Keratinocyte (primary cell): ENCODE results near the gene MICAL2. TPM values are rescaled to one million over a fixed set of nuclear protein-coding genes. Genes with fewer than 3 reads are reported as not detected.

Experiments
- DNase-seq: peaks from one replicate; pipeline ENCODE4 v3.0.0-alpha.2; 2011; ENCODE audit warnings: low read depth, missing footprints, low spot score
- FAIRE-seq: peaks from 2 replicates; lab custom pipeline; 2011; peaks lifted over from hg19 to GRCh38; lab: Jason Lieb, UNC
- H2AFZ ChIP-seq: 2 replicates; pipeline ENCODE4 v1.6.0; 2012; ENCODE audit warnings: low read length, control low read depth, inconsistent platforms; ENCODE audit not compliant: control insufficient read depth
- H3K27ac ChIP-seq: 2 replicates; pipeline ENCODE4 v1.5.1; 2011; ENCODE audit warnings: low read length; ENCODE audit not compliant: control insufficient read depth, insufficient read depth
- H3K27me3 ChIP-seq: 3 replicates; pipeline ENCODE4 v1.6.0; 2011; ENCODE audit warnings: low read length; ENCODE audit not compliant: control insufficient read depth, insufficient read depth; ENCODE audit errors: extremely low read depth
- H3K36me3 ChIP-seq, 2 experiments: 2 replicates in 1 of 2; 3 replicates in 1 of 2; pipeline ENCODE4 v1.5.1; 2011; ENCODE audit warnings: low read length in 2 of 2, mild to moderate bottlenecking in 1 of 2; ENCODE audit not compliant: control insufficient read depth in 2 of 2, insufficient read depth in 2 of 2; ENCODE audit errors: extremely low read depth in 1 of 2
- H3K4me1 ChIP-seq: 3 replicates; pipeline ENCODE4 v1.5.1; 2011; ENCODE audit warnings: low read length; ENCODE audit not compliant: control insufficient read depth, insufficient read depth; ENCODE audit errors: extremely low read depth
- H3K4me2 ChIP-seq: 3 replicates; pipeline ENCODE4 v1.6.0; 2011; ENCODE audit warnings: low read depth, low read length; ENCODE audit not compliant: control insufficient read depth, insufficient read depth; ENCODE audit errors: extremely low read depth
- H3K4me3 ChIP-seq, 3 experiments: fragments of 200-600 bp in 1 of 3; sonication (generic) in 1 of 3; 2 replicates in 2 of 3; 3 replicates in 1 of 3; pipeline ENCODE4 v1.5.1; 2011 to 2016; ENCODE audit warnings: low read length in 3 of 3, mild to moderate bottlenecking in 3 of 3, control low read depth in 2 of 3, inconsistent platforms in 1 of 3, low read depth in 1 of 3, mixed read lengths in 1 of 3, mixed run types in 1 of 3, moderate library complexity in 1 of 3; ENCODE audit not compliant: control insufficient read depth in 2 of 3, insufficient read depth in 2 of 3; ENCODE audit errors: extremely low read depth in 1 of 3
- H3K79me2 ChIP-seq: 2 replicates; pipeline ENCODE4 v1.6.0; 2012; ENCODE audit warnings: low read length; ENCODE audit not compliant: control insufficient read depth, insufficient read depth
- H3K9ac ChIP-seq: 3 replicates; pipeline ENCODE4 v1.6.0; 2011; ENCODE audit warnings: low read length; ENCODE audit not compliant: control insufficient read depth, insufficient read depth; ENCODE audit errors: extremely low read depth
- H3K9me1 ChIP-seq: 3 replicates; pipeline ENCODE4 v1.6.0; 2011; ENCODE audit warnings: low read length; ENCODE audit not compliant: control insufficient read depth, insufficient read depth; ENCODE audit errors: extremely low read depth
- H3K9me3 ChIP-seq: 2 replicates; pipeline ENCODE4 v1.5.1; 2012; ENCODE audit warnings: low read depth, low read length; ENCODE audit not compliant: control insufficient read depth
- H4K20me1 ChIP-seq: 3 replicates; pipeline ENCODE4 v1.6.0; 2011; ENCODE audit warnings: low read length; ENCODE audit not compliant: control insufficient read depth, insufficient read depth; ENCODE audit errors: extremely low read depth
- CTCF ChIP-seq, 3 experiments: IDR thresholded peaks in 1 of 3; conservative IDR thresholded peaks in 1 of 3; optimal IDR thresholded peaks in 1 of 3; 2 replicates in 2 of 3; 3 replicates in 1 of 3; pipeline versions ENCODE3 to v1.5.1; 2011; ENCODE audit warnings: low read length in 3 of 3, mild to moderate bottlenecking in 3 of 3, moderate library complexity in 2 of 3, control low read depth in 1 of 3, inconsistent platforms in 1 of 3; ENCODE audit not compliant: insufficient read depth in 2 of 3; ENCODE audit errors: extremely low read depth in 1 of 3
- EZH2 ChIP-seq: IDR thresholded peaks from one replicate; pipeline ENCODE4 v1.6.1; 2012; ENCODE audit warnings: inconsistent platforms, mild to moderate bottlenecking, low read length, moderate library complexity
- dilution Hi-C: fragments of 300-500 bp; cut with MboI; formaldehyde crosslinking; loops from one replicate; pipeline ENCODE4 v1.7.0; 2020; ENCODE audit warnings: low sequenced_read_pairs; ENCODE audit not compliant: extremely low pct_ligation_motif_present
- polyA plus RNA-seq, 5 experiments: library from polyadenylated mRNA; depleted of rRNA in 3 of 5; stranded (reverse) in 3 of 5; stranded (forward) in 1 of 5; unstranded in 1 of 5; fragments of >200 nt; gene quantifications; 1 replicate in 1 of 5; 2 replicates in 3 of 5; 3 replicates in 1 of 5; pipeline versions ENCODE4 v1.2.1 to v1.2.3, GENCODE V29; 2011 to 2012; ENCODE audit warnings: missing spikeins in 2 of 5, low read depth in 1 of 5, low replicate concordance in 1 of 5

MICAL2 gene
- polyA plus RNA-seq, 1 donor (not counting 4 experiments of a cell fraction or from before 2014, with no cell fraction given): 83.9 TPM

DNA sequence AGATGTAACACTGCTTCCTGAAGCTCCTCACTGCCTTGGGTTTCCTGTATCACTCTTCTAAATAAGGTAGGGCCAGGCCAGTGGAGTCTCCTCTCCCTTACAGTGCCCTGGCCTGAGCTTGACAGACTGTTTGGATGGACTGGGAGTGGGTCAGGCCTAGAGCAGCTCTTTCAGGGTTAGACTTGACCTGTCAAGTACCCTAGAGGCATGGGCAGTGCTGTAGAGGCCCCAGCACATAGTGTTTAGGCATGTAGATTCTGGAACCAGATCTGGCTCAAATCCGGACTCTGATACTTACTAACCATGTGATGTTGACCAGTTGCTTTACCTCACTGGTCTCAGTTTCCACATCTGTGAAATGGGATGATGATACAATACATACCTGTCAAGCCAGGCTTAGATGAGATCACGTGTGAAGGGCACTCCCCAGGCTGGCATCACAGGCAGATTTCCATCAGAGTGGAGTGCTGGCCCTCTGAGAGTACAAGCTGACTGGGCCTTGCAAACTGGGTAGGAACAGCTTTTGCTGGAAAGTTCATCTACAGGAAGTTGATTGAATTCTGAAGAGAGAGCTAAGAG, 1.4 kb upstream of the MICAL2 start:
- H2AFZ ChIP-seq: no peak overlapping the region
- no peak for TF ChIP-seq EZH2
- no peak for TF ChIP-seq CTCF (optimal IDR thresholded peaks at IDR 0.05 in 1 of 3, IDR thresholded peaks at IDR 0.05 in 1 of 3, conservative IDR thresholded peaks at IDR 0.05 in 1 of 3; ENCODE audit: extremely low read depth in 1 of 3, insufficient read depth in 2 of 3, low read length in 3 of 3)
- no peak overlapping the region for H3K4me3 ChIP-seq
- H3K4me1 ChIP-seq: peaks cover 31% of the 10 kb centered on the region
- peaks cover 11% of the 10 kb centered on the region for H4K20me1 ChIP-seq
- H3K9ac ChIP-seq: peak overlapping the region; percentile 97
- H3K9me3 ChIP-seq: no peaks in the 10 kb centered on the region
- dilution Hi-C loops: no loop called here
- peak overlapping the region; percentile 99 for H3K27ac ChIP-seq
- H3K27me3 ChIP-seq: no peaks in the 10 kb centered on the region
- no peaks in the 10 kb centered on the region for H3K9me1 ChIP-seq
- peak overlapping the region; percentile 99 for H3K4me2 ChIP-seq
- DNase-seq (no peak), FAIRE-seq (no peak)
- H3K79me2 ChIP-seq: peaks cover 39% of the 10 kb centered on the region
- H3K36me3 ChIP-seq: peaks cover 0 to 19% of the 10 kb centered on the region in 2 experiments

DNA sequence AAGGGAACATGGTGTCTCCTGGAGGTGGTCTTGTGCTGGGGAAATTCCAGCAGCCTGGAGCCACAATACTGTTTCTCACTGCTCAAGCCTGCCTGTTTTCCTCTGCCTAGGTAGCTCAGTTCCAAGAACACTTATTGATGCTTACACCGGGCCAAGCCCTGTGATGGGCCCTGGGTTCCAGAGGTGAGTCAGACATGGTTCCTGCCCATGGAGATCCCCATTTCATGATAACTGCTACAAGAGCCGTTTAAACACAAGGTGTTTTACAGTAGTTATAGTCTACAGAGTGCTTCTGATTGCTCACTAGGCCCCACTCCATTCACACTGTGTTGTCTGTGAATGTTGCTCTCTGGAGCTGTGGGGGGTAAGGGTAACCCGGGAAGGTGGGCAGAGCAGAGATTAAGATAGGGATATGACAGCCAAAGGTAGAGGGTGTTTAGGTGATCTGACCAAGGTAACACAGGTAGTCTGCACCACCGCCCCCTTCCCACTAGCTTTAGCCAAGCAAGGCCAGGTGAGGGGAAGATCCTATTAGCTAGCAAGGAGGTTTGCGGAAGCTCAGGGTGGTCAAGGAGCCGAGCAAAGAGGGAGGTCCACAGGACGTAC, 696 bp upstream of the MICAL2 start:
- Histone ChIP-seq H3K9me1 (no peaks in the 10 kb centered on the region), H3K36me3 (peaks cover 4 to 25% of the 10 kb centered on the region in 2 experiments), H3K4me2 (peak overlapping the region; percentile 99), H2AFZ (peak overlapping the region; percentile 74), H3K4me1 (peaks cover 39% of the 10 kb centered on the region), H4K20me1 (peaks cover 18% of the 10 kb centered on the region), H3K9me3 (no peaks in the 10 kb centered on the region), H3K9ac (peak overlapping the region; percentile 97), H3K27me3 (no peaks in the 10 kb centered on the region), H3K79me2 (peaks cover 46% of the 10 kb centered on the region), H3K4me3 (peak overlapping the region; percentile 70 to 90 (median 89)), H3K27ac (peak overlapping the region; percentile 99)
- TF ChIP-seq EZH2: no peak
- TF ChIP-seq CTCF (optimal IDR thresholded peaks at IDR 0.05 in 1 of 3, IDR thresholded peaks at IDR 0.05 in 1 of 3, conservative IDR thresholded peaks at IDR 0.05 in 1 of 3; ENCODE audit: extremely low read depth in 1 of 3, insufficient read depth in 2 of 3, low read length in 3 of 3): no peak
- dilution Hi-C loops: no loop called here
- no peak for FAIRE-seq
- DNase-seq: no peak
